Parathyroid adenoma (tissue), 2 donors: Measurements from ENCODE around the gene ANGPT4.

Experiments used
- H2AFZ ChIP-seq: fragments of 300-600 bp; sonication (generic); one replicate; pipeline ENCODE4 v1.7.0; 2017; ENCODE audit warnings: antibody characterized with exemption, mild to moderate bottlenecking
- H3K27ac ChIP-seq: fragments of 300-600 bp; sonication (generic); one replicate; pipeline ENCODE4 v1.7.0; 2017
- H3K27me3 ChIP-seq: fragments of 300-600 bp; sonication (generic); one replicate; pipeline ENCODE4 v1.7.0; 2017; ENCODE audit warnings: low read length; ENCODE audit not compliant: control insufficient read depth, insufficient read depth
- H3K36me3 ChIP-seq: fragments of 300-600 bp; sonication (generic); one replicate; pipeline ENCODE4 v1.7.0; 2017; ENCODE audit warnings: low read length; ENCODE audit not compliant: control insufficient read depth, insufficient read depth
- H3K4me1 ChIP-seq: fragments of 300-600 bp; sonication (generic); one replicate; pipeline ENCODE4 v1.7.0; 2017; ENCODE audit warnings: control low read depth
- H3K4me2 ChIP-seq: fragments of 300-600 bp; sonication (generic); one replicate; pipeline ENCODE4 v1.7.0; 2017; ENCODE audit warnings: low read length
- H3K4me3 ChIP-seq: fragments of 300-600 bp; sonication (generic); one replicate; pipeline ENCODE4 v1.7.0; 2017; ENCODE audit warnings: low read depth, low read length
- H3K79me2 ChIP-seq: fragments of 300-600 bp; sonication (generic); one replicate; pipeline ENCODE4 v1.7.0; 2017; ENCODE audit warnings: control low read depth
- H3K9ac ChIP-seq: fragments of 300-600 bp; sonication (generic); one replicate; pipeline ENCODE4 v1.7.0; 2017; ENCODE audit warnings: mild to moderate bottlenecking
- H3K9me3 ChIP-seq: fragments of 300-600 bp; sonication (generic); one replicate; pipeline ENCODE4 v1.7.0; 2017; ENCODE audit warnings: low read length; ENCODE audit not compliant: control insufficient read depth
- CTCF ChIP-seq: fragments of 300-600 bp; sonication (generic); IDR thresholded peaks from one replicate; pipeline ENCODE4 v1.7.0; 2017; ENCODE audit warnings: antibody characterized with exemption, mild to moderate bottlenecking
- donor health status: primary hyperparathyroidism.

The ANGPT4 gene

GRCh38 chr20:872855-873520 lies 43.1 kb downstream of the ANGPT4 start:
- no peak overlapping the region for H3K4me2 ChIP-seq
- H3K9ac ChIP-seq: no peak overlapping the region
- no peaks in the 10 kb centered on the region for H3K36me3 ChIP-seq
- no peak for TF ChIP-seq CTCF
- no peaks in the 10 kb centered on the region for H3K9me3 ChIP-seq
- no peak overlapping the region for H2AFZ ChIP-seq
- no peaks in the 10 kb centered on the region for H3K79me2 ChIP-seq
- H3K27me3 ChIP-seq: no peaks in the 10 kb centered on the region
- H3K4me1 ChIP-seq: no peaks in the 10 kb centered on the region
- H3K4me3 ChIP-seq: no peak overlapping the region
- no peak overlapping the region for H3K27ac ChIP-seq

- TF ChIP-seq CTCF: no peak
- H3K79me2 ChIP-seq: no peaks in the 10 kb centered on the region
- no peak overlapping the region for H3K4me2 ChIP-seq
- no peak overlapping the region for H3K4me3 ChIP-seq
- H3K27ac ChIP-seq: no peak overlapping the region
- H3K36me3 ChIP-seq: no peaks in the 10 kb centered on the region
- H3K4me1 ChIP-seq: no peaks in the 10 kb centered on the region
- H3K27me3 ChIP-seq: no peaks in the 10 kb centered on the region
- H3K9ac ChIP-seq: no peak overlapping the region
- no peak overlapping the region for H2AFZ ChIP-seq
- H3K9me3 ChIP-seq: no peaks in the 10 kb centered on the region
Measured at GRCh38 chr20:871948-872347, 44.2 kb downstream of the ANGPT4 start.

- no peaks in the 10 kb centered on the region for H3K79me2 ChIP-seq
Measured at GRCh38 chr20:871436-871835, 44.7 kb downstream of the ANGPT4 start.

GRCh38 chr20:870758-871157 lies 45.4 kb downstream of the ANGPT4 start:
- Histone ChIP-seq H3K9ac (no peak overlapping the region), H3K4me3 (no peak overlapping the region), H2AFZ (no peak overlapping the region), H3K27ac (no peak overlapping the region), H3K4me1 (no peaks in the 10 kb centered on the region), H3K79me2 (no peaks in the 10 kb centered on the region), H3K9me3 (no peaks in the 10 kb centered on the region), H3K36me3 (no peaks in the 10 kb centered on the region), H3K27me3 (no peaks in the 10 kb centered on the region), H3K4me2 (no peak overlapping the region)
- TF ChIP-seq CTCF: no peak

More at GRCh38 chr20:871436-871835, 44.7 kb downstream of the ANGPT4 start:
- Histone ChIP-seq H3K4me1 (no peaks in the 10 kb centered on the region), H3K27ac (no peak overlapping the region), H3K9me3 (no peaks in the 10 kb centered on the region), H3K36me3 (no peaks in the 10 kb centered on the region), H3K4me2 (no peak overlapping the region), H3K4me3 (no peak overlapping the region), H3K9ac (no peak overlapping the region), H3K27me3 (no peaks in the 10 kb centered on the region), H2AFZ (no peak overlapping the region)
- no peak for TF ChIP-seq CTCF

GRCh38 chr20:869606-870005 lies 46.5 kb downstream of the ANGPT4 start:
- no peak overlapping the region for H3K4me3 ChIP-seq
- H2AFZ ChIP-seq: no peak overlapping the region
- H3K27ac ChIP-seq: no peak overlapping the region
- TF ChIP-seq CTCF: no peak
- no peaks in the 10 kb centered on the region for H3K36me3 ChIP-seq
- H3K9ac ChIP-seq: no peak overlapping the region
- no peaks in the 10 kb centered on the region for H3K79me2 ChIP-seq
- no peaks in the 10 kb centered on the region for H3K27me3 ChIP-seq
- no peak overlapping the region for H3K4me2 ChIP-seq
- no peaks in the 10 kb centered on the region for H3K9me3 ChIP-seq
- H3K4me1 ChIP-seq: no peaks in the 10 kb centered on the region
